ENCODE measurements around the gene TAF11L2.
"Not testable (repeated sequence)": the region's sequence is repeated elsewhere in the genome, so short reads cannot be mapped to it uniquely, and the experiment has no call there.

The TAF11L2 gene

GRCh38 chr5:17526504-17526903, 28.5 kb downstream of the TAF11L2 start:
- DNase-seq (ENCODE audit: low read depth), result not testable (repeated sequence)

- DNase-seq (ENCODE audit: low read depth), result not testable (repeated sequence)
Observed at GRCh38 chr5:17528369-17528768, 30.3 kb downstream of the TAF11L2 start, which contains the start of gene TAF11L6. Gene TAF11L6, plus strand, starts transcription at chr5:17528669.

Measured in T follicular helper cell (primary cell).